ENCODE measurements around the gene CCBE1.
A peak's percentile ranks its signal among the peaks of the same experiment; 100 is the strongest.

Gene CCBE1

GRCh38 chr18:59631583-59632181 lies 65.5 kb downstream of the CCBE1 start:
- H3K4me3 ChIP-seq (ENCODE audit: low read length) = no peak overlapping the region
- DNase-seq (ENCODE audit: low read depth) = peak; percentile 43
- peak; percentile 82 for TF ChIP-seq CTCF (conservative IDR thresholded peaks at IDR 0.05; ENCODE audit: low read length)

DNA sequence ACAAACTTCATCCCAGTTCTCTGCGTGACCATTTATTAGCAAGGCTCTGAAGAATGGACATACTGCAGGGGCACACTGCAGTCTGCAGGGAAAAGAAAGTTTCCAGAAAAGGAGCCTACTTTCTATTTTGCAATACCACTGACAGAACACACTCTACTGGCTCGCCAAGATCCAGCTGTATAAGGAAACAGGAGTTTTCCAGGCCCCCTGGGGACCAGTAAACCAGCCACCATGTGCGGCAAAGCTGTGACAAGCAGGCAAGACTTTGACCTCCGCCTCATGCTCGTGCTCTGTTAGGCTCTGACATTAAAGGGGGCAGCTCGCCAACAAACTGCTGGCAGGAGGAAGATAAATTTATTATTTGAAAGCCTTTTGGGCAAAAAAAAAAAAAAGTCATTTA lies 67.3 kb downstream of the CCBE1 start:
- no peak overlapping the region for H3K4me3 ChIP-seq (ENCODE audit: low read length)
- DNase-seq (ENCODE audit: low read depth) = peak; percentile 67
- no peak; the same call in 1 of the 2 replicates for TF ChIP-seq CTCF (conservative IDR thresholded peaks at IDR 0.05; ENCODE audit: low read length)

DNA sequence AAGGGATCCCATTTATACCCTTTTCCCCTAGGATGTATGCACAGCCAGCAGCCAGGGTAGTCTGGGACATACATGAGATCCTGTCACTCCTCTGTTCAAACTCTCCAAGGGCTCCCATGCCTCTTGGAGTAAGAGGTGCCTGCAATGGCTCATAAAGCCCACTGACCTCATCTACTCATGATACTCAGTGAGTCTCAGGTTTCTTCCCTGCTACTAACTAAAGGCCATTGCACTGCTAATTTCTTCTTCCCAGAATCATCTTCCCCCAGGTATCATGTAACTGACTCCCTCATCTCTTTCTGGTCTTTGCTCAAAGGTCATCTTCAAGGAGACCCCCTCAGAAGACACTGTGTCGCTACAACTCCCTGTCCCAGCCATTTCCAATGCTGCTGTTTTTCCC lies 68.2 kb downstream of the CCBE1 start:
- no peak for DNase-seq (ENCODE audit: low read depth)
- H3K4me3 ChIP-seq (ENCODE audit: low read length) = no peak overlapping the region
- no peak for TF ChIP-seq CTCF (conservative IDR thresholded peaks at IDR 0.05; ENCODE audit: low read length)

DNA sequence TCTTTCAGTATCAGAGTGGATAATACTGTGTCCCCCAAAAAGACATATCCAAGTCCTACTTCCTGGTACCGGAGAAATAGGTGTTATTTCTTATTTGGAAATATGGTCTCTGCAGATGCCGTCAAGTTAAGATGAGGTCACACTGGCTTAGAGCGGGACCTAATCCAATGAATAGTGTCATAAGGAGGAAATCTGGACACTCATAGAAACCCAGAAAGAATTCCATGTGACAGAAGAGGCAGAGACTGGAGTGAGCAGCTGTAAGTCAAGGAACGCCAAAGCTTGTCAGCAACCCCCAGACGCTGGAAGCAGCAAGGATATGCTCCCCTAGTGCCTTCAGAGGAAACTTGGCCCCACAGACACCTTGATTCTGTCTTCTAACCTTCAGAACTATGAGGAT lies 69.8 kb downstream of the CCBE1 start:
- no peak for TF ChIP-seq CTCF (conservative IDR thresholded peaks at IDR 0.05; ENCODE audit: low read length)
- H3K4me3 ChIP-seq (ENCODE audit: low read length) = no peak overlapping the region
- DNase-seq (ENCODE audit: low read depth) = no peak

DNA sequence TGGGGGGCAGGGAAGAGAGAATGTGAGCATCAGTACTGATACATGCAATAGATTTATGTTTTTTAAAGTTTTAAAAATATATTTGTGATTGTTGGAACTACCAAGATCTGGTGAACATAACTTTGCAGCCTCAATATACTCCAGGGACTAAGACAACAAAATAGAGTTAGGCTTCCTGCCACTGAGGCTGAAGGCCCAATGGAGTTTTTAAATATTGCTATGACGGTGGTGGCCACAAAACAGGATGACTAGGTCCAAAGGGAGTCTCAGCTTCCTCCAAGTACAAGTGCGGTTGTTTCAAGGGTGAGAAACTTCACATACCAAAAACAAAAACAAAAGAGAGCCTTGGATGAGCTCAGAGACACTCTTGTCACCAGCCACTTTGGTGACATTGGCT lies 72.9 kb downstream of the CCBE1 start:
- no peak for TF ChIP-seq CTCF (conservative IDR thresholded peaks at IDR 0.05; ENCODE audit: low read length)
- no peak overlapping the region for H3K4me3 ChIP-seq (ENCODE audit: low read length)
- peak; percentile 57 for DNase-seq (ENCODE audit: low read depth)

GRCh38 chr18:59623456-59624368 lies 73.5 kb downstream of the CCBE1 start:
- TF ChIP-seq CTCF (conservative IDR thresholded peaks at IDR 0.05; ENCODE audit: low read length) = no peak
- peak overlapping the region; percentile 34 for H3K4me3 ChIP-seq (ENCODE audit: low read length)
- DNase-seq (ENCODE audit: low read depth) = peak; percentile 79

DNA sequence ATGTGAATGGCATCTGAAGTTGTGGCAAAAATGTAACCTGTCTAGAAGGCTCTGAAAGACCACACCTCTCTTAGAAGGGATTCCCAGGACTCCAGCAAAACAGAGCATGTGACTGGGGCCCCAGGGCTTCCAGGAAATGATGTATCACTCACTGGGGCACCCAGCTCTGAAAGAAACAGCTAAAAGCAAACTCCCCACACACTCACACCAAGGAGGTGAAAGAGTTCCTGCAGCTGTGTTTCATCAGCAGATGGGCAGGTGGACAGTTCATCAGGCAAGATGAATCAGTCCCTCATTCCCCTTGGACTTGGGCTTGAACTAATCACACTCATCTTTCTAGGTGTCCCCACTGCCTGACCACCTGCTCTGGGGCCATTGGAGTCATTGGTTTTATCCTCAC lies 76.2 kb downstream of the CCBE1 start:
- no peak overlapping the region for H3K4me3 ChIP-seq (ENCODE audit: low read length)
- no peak for DNase-seq (ENCODE audit: low read depth)
- no peak for TF ChIP-seq CTCF (conservative IDR thresholded peaks at IDR 0.05; ENCODE audit: low read length)
